Neural cell (in vitro differentiated cells): ENCODE data around the gene U2SURP.

Experiments
- EZH2 ChIP-seq: fragments of 200-600, 300-800 bp; shearing (Covaris generic), sonication (generic); IDR thresholded peaks from 2 replicates; pipeline ENCODE4 v1.6.1; 2014; ENCODE audit warnings: antibody characterized with exemption, low read length, borderline replicate concordance, mild to moderate bottlenecking; ENCODE audit not compliant: insufficient read depth, poor library complexity, severe bottlenecking
- POLR2AphosphoS5 ChIP-seq: IDR thresholded peaks from 2 replicates; pipeline ENCODE4 v1.6.1; 2012
- SMC3 ChIP-seq: fragments of 450-650 bp; conservative IDR thresholded peaks from 2 replicates; pipeline ENCODE4 v1.6.1; 2014; ENCODE audit warnings: antibody characterized with exemption, mild to moderate bottlenecking, moderate library complexity; ENCODE audit not compliant: poor library complexity
- TAF1 ChIP-seq: IDR thresholded peaks from 2 replicates; pipeline ENCODE4 v1.6.1; 2012; ENCODE audit warnings: low read depth
- TF ChIP-seq, protein P1 (sequence below): fragments of 450-650 bp; IDR thresholded peaks from 2 replicates; pipeline ENCODE4 v1.5.1; 2014; ENCODE audit warnings: antibody characterized with exemption, mild to moderate bottlenecking, moderate library complexity; ENCODE audit not compliant: poor library complexity, severe bottlenecking

DNA sequence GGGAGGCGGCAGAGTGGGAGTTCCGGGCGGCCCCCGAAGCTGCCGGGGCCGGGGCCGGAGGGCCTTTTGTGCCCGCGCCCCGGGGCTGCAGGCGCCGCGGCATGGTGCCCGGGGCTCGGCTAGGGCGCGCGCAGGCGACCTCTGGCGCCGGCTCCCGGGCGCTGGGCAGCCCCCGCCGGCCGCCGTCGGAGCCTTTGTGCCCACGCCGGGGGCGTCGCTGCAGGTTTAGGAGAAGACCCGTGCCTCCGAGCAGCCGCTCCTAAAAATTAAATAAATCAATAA, 38.2 kb upstream of the U2SURP start:
- TF ChIP-seq, protein P1, sequence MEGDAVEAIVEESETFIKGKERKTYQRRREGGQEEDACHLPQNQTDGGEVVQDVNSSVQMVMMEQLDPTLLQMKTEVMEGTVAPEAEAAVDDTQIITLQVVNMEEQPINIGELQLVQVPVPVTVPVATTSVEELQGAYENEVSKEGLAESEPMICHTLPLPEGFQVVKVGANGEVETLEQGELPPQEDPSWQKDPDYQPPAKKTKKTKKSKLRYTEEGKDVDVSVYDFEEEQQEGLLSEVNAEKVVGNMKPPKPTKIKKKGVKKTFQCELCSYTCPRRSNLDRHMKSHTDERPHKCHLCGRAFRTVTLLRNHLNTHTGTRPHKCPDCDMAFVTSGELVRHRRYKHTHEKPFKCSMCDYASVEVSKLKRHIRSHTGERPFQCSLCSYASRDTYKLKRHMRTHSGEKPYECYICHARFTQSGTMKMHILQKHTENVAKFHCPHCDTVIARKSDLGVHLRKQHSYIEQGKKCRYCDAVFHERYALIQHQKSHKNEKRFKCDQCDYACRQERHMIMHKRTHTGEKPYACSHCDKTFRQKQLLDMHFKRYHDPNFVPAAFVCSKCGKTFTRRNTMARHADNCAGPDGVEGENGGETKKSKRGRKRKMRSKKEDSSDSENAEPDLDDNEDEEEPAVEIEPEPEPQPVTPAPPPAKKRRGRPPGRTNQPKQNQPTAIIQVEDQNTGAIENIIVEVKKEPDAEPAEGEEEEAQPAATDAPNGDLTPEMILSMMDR = no peak
- TF ChIP-seq TAF1 (no peak), EZH2 (no peak), SMC3 (no peak), POLR2AphosphoS5 (no peak)
